HG03378 (cell line): ENCODE results near the gene NCAPG2.

Source experiments
- ATAC-seq: cut with Tn5 transposase; IDR thresholded peaks from one replicate; pipeline ENCODE4 v1.9.1; 2021; ENCODE audit warnings: mild to moderate bottlenecking, moderate library complexity; ENCODE audit not compliant: unreplicated experiment

Gene NCAPG2

GRCh38 chr7:158583810-158584209, 120.8 kb downstream of the NCAPG2 start:
- ATAC-seq, result no peak

GRCh38 chr7:158583143-158583542, 121.5 kb downstream of the NCAPG2 start:
- no peak for ATAC-seq

- ATAC-seq, result no peak
These were observed 122.5 kb downstream of the NCAPG2 start for GRCh38 chr7:158582089-158582456.

- no peak for ATAC-seq
These were observed 123.0 kb downstream of the NCAPG2 start for GRCh38 chr7:158581440-158582088.
